HG03095 (cell line): Measurements from ENCODE around the gene MT4.

Experiments used
- ATAC-seq: cut with Tn5 transposase; IDR thresholded peaks from one replicate; pipeline ENCODE4 v1.9.1; 2021; ENCODE audit warnings: moderate library complexity; ENCODE audit not compliant: unreplicated experiment

MT4 gene

DNA sequence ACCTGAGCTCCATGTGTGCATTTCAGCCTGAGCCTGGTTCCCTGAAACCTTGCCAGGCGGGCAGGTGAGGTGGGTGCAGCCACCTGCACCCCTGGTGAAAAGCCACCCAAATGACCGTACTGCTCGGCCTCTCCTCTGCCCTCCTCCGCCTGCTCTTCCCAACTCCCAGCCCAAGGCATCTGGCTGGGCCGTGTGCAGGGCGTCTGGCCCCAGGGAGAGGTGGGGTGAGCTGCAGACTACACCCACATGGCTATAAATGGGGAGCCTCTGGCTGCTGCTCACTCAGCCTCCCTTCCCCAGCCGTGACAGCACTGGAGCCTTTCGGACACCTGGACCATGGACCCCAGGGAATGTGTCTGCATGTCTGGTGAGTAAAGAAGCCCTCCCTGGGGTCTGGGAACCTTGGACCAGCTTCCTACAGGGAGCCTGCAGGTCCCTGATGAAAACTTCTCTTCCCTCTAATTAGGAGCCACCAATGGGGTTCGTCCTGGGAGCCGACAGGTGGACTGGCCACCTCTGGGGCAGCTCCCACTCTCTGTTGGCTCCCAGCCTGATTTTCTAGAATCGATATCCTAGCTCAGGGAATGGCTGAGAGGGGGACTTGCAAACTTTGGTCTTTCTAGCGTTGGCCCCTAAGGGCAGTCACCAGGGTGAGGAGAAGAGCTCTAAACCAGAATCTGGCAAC lies at the start of gene MT4:
Gene MT4 (plus strand): TSS at position 281 of the 685 bp plus-strand sequence. CDS start 56 bp downstream, at position 337.
- ATAC-seq, result no peak

DNA sequence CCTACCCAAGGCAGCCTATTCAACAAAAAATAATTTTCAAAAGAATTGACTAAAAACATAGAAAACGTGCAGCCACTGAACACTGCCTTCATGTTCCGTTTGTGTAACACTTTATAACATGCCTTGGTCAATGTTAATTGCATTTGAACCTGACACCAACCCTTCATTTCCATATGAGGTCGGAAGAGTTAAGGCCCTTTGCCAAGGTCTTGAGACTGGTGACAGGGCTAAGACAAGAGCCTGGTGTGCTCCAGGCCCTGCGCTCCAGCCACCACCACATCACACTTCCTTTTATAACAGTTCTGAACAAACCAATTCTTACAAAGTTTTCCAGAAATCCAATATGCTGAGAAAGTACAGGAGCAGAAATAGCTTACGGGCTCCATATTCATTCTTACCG lies 49.2 kb upstream of the MT4 start:
- ATAC-seq, result no peak

DNA sequence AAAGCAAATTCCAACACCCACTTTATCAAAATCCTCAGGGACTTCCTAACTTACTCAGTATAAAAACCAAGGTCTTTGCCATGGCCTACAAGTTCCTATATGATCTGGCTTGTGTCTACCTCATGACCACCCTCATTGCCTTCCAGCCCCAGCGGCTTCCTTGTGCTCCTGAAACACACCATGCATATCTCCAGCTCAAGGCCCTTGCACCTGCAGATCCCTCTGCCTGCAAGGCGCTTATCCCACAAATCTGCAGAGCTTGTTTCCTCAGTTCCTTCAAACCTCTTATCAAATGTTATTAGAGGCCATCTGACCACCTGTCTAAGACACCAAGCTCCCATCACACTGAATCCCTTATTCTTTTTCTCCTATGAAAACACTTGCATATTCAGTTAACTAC lies 47.7 kb upstream of the MT4 start:
- ATAC-seq, result no peak

DNA sequence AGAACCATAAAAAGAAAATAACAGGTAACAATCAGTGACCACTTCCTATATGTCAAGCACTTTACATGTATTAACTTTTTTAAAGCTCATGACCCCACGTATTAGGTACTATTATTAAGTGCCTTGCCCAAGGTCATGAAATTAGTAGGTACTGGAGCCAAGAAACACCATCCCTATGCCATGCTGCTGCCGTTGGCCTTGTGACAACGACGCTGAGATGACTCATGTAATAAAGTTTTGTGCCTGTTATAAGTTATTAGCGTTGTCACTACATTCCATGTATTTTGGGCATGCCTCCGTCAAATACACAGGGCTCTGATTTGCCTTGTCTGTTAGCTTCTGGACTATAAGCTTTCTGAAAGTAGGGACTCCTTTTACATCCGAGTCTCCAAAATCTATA lies 46.4 kb upstream of the MT4 start:
- no peak for ATAC-seq

DNA sequence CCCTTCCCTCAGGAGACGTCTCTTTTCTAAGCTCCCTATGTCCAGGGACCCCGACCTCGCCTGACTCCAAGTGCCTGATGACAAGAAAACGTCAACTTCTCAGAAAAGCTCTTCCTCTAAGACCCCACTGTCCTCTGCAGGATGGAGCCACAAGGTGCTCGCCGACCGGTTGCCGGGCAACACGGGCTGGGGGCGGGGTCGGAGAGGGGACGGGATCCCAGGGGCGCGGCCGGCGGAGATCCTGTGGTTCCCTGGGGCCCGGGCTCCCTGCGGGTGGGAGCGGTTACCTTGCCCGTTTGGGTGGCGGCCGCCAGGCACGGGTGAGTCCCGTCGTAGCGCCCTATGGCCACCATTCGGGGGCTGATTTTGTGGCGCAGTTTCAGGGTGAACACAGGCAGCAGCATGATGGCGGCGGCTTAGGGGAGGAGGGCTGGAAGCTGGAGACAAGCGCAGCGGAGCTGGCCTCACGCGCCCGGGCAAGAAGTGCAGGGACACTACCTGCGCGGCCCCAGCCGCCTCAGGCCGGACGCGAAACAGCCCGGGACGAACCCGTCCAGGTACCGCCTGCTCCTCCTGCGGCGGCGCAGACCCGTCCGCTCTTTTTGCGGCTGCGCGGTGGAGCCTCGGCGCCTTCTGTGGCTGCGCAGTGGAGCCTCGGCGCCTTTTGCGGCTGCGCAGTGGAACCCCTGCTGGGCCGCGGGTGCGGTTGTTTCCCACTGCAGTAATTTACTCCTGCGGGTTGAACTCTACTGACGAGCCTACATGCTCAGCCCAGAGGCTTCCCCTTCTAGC lies 45.2 kb upstream of the MT4 start, which contains the start of gene BBS2:
Gene BBS2 (minus strand): TSS at position 566 of the 792 bp plus-strand sequence. CDS start 162 bp downstream, at position 404.
- ATAC-seq, result peak; percentile 83

DNA sequence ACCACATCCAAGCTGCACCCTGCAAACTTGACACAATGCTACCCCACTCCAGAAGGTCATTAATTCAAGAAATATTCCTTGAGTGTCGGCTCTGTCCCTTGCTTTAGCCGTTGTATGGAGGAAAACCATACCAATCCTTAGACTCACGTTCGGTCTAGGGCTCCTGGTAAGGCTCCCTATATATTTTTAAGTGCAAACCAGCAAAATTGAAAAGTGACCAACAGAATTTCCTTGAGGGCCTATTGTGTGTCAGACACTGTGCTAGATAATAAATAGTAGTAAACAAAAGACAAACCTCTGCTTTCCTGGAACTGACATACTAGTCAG lies 44.7 kb upstream of the MT4 start:
- no peak for ATAC-seq

DNA sequence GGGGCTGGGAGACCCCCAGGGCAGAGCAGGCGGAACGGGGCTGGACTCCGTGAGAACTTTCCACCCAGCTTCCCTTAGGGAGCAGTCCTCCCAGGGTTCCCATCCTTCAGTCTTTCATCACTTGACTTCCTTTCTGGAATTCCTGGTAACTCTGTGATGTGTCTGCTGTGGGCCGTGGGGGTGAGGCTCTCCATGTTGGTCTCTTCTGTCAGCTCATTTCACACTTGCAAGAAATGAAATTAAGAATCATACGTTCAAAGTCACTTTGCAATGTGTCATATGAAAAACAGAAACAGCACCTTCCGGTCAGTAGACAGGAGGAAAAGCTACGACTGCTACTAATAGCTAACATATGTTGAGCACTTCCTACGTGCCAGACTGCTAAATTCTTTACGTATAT lies 39.6 kb upstream of the MT4 start:
- no peak for ATAC-seq

DNA sequence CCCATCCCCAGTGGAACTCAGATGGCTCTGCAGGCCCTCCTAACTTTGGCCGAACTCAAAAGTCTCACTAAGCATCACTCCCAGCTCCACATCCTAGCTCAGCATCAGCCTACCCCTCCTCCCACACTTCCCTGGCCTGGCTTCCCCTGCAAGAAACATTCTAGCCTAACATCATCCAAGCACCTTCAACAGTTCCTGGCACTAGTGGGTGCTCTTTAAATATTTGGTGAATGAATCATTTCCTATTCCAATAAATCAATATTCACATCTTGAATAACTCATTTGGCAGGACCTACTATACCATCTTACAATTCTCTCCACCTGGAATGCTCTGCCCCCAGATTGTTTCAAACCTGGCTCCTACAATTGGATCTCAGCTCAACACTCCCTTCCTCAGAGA lies 34.0 kb upstream of the MT4 start:
- ATAC-seq, result no peak

DNA sequence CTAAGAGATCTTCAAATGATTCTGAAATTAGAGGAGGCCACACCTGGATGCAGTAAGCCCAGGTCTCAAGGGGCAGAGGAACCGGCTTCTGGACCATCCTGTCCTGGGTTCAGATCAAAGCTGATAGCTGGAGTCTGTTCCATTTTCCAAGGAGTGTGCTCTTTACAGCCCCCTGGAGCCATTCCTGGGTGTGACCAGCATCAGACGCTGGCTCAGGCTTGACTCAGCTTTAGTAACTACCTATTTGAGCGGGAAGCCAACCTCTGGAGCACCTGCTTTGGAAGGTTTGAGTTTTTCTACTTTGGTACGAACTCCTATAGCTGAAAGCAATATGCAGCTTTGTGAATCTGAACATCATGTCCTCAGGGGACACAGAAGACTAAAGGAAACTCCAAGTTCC lies 32.2 kb upstream of the MT4 start:
- no peak for ATAC-seq

DNA sequence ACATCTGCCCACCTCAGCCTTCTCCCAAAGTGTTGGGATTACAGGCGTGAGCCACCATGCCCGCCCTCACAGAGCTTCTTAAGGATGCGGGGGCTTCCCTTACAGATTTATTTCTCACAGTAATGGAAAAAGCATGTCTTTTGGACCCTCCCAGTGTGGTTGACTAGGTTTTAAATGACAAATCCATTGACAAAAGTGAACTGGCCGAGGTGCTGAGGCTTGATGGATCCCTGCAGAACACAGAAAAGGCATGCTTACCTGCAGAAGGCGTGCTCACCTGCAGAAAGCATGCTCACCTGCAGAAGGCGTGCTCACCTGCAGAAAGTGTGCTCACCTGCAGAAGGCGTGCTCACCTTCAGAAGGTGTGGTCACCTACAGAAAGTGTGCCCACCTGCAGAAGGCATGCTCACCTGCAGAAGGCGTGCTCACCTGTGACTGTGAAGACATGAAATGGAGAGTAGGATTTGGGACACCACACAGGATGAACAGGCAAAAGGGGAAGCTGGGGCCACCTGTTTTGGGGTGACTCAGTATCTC lies 30.0 kb upstream of the MT4 start:
- no peak for ATAC-seq

DNA sequence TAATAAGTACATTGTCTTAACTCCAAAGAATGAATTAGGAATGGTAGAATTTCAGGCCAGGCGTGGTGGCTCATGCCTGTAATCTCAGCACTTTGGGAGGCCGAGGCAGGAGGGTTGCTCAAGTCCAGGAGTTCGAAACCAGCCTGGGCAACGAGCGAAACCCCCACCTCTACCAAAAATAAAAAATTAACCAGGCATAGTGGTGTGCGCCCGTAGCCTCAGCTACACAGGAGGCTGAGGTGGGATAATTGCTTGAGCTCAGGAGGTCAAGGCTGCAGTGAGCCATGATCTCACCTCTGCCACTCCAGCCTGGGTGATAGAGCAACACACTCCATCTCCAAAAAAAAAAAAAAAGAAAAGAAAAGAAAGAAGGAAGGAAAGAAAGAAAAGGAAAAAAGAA lies 26.5 kb upstream of the MT4 start:
- no peak for ATAC-seq

DNA sequence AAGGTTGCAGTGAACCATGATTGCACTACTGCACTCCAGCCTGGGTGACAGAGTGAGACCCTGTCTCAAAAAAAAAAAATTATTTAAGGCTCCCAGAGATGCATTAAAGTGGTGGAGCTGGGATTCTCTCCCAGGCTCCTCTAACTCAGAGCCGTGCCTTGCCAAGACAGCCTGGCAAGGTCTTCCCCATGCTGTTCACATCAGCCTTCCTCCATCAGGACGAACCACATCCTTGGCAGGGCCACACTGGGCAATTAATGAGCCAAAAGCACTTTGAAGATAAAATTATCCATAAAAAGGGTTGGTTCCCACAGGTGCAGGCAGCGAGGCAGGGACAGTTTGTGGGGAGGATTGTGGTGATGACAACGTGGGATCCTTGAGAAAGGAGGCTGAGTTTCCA lies 25.2 kb upstream of the MT4 start:
- no peak for ATAC-seq

DNA sequence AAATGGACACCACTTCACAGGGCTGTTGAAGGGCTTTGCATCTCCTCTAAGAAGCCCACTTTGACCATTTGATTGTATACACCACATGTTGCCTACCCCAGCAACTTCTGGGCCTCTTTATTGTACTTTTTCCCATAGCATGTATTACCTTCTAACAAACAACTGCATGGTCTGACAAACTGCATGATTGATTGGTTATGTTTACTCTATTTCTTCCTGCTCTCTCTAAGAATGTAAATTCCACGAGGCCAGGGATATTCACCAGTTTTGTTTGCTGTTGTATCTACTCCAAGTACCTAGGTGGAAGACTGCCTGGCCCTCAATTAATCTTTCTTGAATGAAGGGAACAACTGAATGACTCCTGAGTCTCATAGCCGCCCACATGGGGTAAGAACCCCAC lies 22.8 kb upstream of the MT4 start:
- ATAC-seq, result no peak

DNA sequence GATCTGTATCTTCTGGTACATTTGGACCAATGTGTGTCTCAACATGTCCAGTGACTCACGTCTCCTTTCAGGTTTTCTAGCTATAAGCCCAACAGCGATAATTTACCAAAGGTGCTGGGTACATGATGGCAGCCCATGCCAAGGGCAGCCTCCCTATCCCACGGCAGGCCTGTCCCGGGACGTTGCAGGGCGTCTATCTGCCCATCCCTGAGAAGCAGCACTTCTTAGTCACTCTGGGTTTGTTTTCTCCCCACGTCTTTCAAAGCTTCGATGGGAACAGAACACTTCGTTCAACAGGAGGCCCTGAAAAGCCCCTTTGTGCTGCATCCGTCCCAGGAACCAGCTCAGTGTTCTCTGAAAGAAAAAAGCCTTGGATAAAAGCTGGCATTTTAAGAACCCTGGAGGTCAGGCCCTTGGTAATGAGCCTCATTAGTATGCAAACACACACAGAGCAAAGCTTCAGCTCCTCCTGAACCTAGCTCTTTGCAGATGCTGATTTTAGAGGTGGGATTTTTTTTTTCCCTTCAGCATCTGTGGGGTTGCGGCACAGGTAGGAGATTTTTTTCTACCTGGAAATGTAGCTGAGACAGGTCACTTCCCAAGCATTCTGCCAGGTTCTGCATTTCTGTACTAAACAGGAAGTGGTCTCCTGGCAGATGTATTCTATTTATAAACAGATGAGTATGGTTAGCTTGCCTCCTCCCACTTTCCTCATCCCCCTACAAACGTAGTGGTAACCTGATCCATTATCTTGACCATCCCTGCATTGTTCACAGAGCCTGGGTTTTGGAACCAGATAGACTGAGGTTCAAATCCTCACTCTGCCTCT lies 17.5 kb upstream of the MT4 start:
- ATAC-seq, result no peak

DNA sequence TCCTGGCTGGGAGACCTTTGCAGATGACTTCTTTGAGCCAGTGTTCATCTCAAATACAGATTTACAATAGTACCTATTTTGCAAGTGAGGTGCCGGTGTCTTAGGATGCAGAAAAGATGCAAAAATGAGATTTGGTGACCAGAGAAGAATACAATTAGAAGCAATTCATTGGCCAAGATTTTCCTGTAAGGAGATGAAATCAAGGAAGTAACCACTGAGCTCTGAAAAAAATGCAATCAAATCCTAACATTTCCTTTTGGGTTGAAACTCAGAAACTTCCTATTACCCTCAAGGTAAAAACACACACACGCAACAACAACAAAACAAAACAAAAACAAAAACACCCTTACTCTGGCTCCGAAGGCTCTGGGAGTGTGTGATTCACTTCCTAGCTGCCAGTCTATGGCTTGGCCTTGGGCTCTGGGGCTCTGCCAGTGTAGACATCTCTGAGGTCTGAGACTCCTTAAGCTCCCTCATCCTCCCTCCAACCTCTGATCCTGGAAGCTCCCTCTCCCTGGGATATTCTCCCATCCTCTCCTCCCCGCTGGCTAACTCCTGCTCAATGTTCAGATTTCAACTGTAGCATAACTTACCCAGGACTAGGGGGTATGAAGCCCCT lies 16.8 kb upstream of the MT4 start:
- no peak for ATAC-seq

DNA sequence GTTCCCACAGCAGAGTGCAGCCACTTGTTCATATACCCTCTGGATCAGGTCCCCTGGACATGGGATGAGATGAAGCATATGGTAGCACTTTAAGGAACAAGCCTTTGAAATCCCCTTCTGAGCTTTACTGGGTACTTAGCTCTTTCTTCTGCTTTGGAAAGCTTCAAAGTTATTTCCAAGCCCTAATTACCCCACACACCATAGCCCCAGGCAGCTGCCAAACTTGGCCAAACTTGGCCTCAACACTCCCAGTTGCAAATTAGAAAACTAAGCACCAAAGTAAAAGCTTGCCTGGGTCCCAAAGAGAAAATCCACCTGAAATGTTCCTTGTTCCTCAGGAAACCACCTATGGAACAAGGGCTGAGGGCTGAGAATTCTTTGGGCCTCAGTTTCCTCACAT lies 15.7 kb upstream of the MT4 start:
- ATAC-seq, result no peak

DNA sequence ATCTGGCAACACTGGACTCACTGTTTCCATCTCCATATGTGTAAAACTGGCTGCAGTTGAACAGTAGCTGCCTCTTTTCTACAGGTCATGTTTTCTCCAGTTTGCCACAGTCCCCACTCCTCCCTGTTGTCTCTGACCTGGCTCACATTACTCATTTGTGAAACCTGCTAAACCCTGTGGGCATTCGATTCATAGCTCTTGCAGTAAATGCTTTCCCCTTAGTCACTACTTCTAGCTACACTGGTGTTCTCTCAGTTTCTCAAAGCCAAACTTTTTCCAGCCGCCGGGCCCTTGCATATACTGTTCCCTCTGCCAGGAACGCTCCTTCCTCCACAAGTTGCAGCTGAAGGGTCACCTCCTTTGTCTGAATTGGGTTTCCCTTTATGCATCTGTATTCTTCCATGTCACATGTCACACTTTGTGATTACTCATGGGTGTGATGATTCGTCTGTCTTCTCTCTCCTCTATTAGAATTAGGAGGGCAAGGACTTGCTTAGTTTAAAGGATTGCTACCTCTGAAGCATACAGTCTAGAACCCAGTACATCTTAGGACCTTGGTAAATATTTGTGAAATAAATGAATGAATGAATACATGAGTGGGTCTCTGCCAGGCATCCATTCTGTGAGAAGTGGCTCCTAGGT lies 15.0 kb upstream of the MT4 start:
- no peak for ATAC-seq

DNA sequence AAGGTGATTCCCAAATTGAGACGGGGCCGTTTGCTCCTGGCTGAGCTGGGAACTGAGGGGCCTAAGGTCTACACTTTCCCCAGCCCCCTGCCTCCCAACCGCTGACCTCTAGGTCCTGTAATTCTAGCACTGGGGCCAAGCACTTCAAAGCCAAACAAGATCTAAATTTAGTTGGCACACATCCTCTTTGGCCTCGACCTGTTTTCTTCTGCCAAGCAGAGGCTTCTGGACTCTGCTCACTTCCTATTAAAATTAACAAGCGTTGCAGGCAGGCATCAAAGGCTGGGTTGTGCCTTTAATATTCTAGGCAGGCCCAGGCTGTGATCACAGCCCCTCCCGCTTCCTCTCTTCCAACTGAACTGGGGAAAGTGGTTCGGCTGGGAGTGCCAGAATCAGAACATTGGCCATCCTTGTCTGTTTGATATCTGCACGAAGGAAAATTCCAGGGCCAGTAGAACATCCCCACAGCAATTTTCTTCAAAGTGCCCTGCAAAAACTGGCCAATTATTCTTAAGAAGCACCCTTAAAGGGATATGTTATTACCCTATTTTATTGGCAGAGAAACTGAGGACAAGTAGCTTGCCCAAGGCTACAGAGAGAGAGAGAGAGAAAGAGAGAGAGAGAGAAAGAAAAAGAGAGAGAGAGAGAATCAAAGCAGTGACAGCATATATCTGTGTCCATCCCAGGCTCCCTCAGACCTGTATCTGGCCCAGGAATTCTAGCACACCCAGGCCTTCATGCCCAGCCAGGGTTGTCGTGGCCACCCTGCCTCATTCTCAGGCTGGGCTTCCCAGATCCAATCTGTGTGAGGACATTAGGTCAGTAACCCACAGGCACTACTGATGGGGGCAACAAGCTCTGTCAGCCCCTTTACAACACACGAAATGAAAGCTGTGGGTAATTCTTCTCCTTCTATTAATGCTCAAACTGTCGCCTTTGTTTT lies 12.8 kb upstream of the MT4 start:
- no peak for ATAC-seq

DNA sequence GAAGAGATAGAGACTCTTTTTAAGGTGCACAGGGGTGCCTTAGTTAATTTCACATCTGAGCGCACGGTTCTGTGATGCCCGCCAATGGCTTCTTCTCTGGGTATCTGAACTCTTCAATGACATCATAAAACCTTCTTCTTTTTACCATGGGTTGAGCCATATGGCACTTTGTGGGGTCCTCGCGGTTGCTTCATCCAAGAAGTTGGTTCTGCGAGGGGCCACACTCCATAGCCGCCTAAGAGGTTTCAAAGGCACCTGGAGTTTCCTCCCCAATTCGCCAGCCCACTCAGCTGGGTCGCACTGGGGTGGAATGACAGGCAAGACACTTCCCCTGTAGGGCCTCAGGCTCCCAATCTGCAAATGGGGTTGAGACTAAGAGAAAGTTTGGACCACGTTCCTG lies 10.4 kb upstream of the MT4 start:
- ATAC-seq, result no peak
